Brain microvascular endothelial cell (primary cell): ENCODE measurements around the gene MACROD2.

Experiments
- DNase-seq: peaks from one replicate; pipeline ENCODE4 v3.0.0-alpha.2; 2020
- H3K27ac ChIP-seq: fragments of 250-450 bp; sonication (Bioruptor Pico); 2 replicates; pipeline ENCODE4 v1.5.1; 2020; ENCODE audit warnings: mild to moderate bottlenecking, moderate library complexity
- H3K27me3 ChIP-seq: fragments of 250-450 bp; sonication (Bioruptor Pico); replicated peaks from 2 replicates; pipeline ENCODE4 v1.5.1; 2020; ENCODE audit warnings: mild to moderate bottlenecking
- H3K36me3 ChIP-seq: fragments of 250-450 bp; sonication (Bioruptor Pico); replicated peaks from 2 replicates; pipeline ENCODE4 v1.5.1; 2020; ENCODE audit warnings: mild to moderate bottlenecking
- H3K4me3 ChIP-seq: 2 replicates; pipeline ENCODE4 v1.5.1; 2011; ENCODE audit warnings: low read depth, mild to moderate bottlenecking, control low read depth, low read length, moderate library complexity
- CTCF ChIP-seq: IDR thresholded peaks from 2 replicates; pipeline ENCODE4 v1.5.1; 2011; ENCODE audit warnings: low read depth, mild to moderate bottlenecking, moderate library complexity, low read length, control low read depth, inconsistent platforms; ENCODE audit errors: missing control alignments
- in situ Hi-C: cut with HindIII; loops from 2 replicates; pipeline ENCODE4 v1.10.0; 2017; ENCODE audit warnings: low sequenced_read_pairs, low pct_ligation_motif_present

Gene MACROD2

GRCh38 chr20:15332711-15333160 is 1337.4 kb downstream of the MACROD2 start:
- Histone ChIP-seq H3K27me3 (no peaks in the 10 kb centered on the region), H3K36me3 (no peaks in the 10 kb centered on the region), H3K27ac (no peak overlapping the region), H3K4me3 (no peak overlapping the region)
- no peak for DNase-seq
- in situ Hi-C loops: no loop called here
- no peak for TF ChIP-seq CTCF

- Histone ChIP-seq H3K27me3 (no peaks in the 10 kb centered on the region), H3K27ac (no peak overlapping the region), H3K36me3 (no peaks in the 10 kb centered on the region), H3K4me3 (no peak overlapping the region)
- no peak for DNase-seq
- in situ Hi-C loops: no loop called here
- TF ChIP-seq CTCF: no peak
Observed at GRCh38 chr20:15333170-15333569, 1337.9 kb downstream of the MACROD2 start.

GRCh38 chr20:15336011-15336410 is 1340.7 kb downstream of the MACROD2 start:
- DNase-seq: no peak
- in situ Hi-C loops: no loop called here
- Histone ChIP-seq H3K36me3 (no peaks in the 10 kb centered on the region), H3K27me3 (no peaks in the 10 kb centered on the region), H3K27ac (no peak overlapping the region), H3K4me3 (no peak overlapping the region)
- no peak for TF ChIP-seq CTCF

GRCh38 chr20:15336536-15336935 is 1341.2 kb downstream of the MACROD2 start:
- Histone ChIP-seq H3K27ac (no peak overlapping the region), H3K4me3 (no peak overlapping the region), H3K36me3 (no peaks in the 10 kb centered on the region), H3K27me3 (no peaks in the 10 kb centered on the region)
- TF ChIP-seq CTCF: no peak
- in situ Hi-C loops: no loop called here
- DNase-seq: no peak

GRCh38 chr20:15339264-15339663 is 1343.9 kb downstream of the MACROD2 start:
- in situ Hi-C loops: no loop called here
- H3K36me3 ChIP-seq: no peaks in the 10 kb centered on the region
- no peak overlapping the region for H3K27ac ChIP-seq
- no peak for DNase-seq
- TF ChIP-seq CTCF: no peak
- H3K27me3 ChIP-seq: no peaks in the 10 kb centered on the region
- no peak overlapping the region for H3K4me3 ChIP-seq

GRCh38 chr20:15342991-15343523 is 1347.7 kb downstream of the MACROD2 start:
- no peak overlapping the region for H3K4me3 ChIP-seq
- H3K27ac ChIP-seq: no peak overlapping the region
- in situ Hi-C loops: no loop called here
- no peak for TF ChIP-seq CTCF
- no peak for DNase-seq
- no peaks in the 10 kb centered on the region for H3K36me3 ChIP-seq
- no peaks in the 10 kb centered on the region for H3K27me3 ChIP-seq
